GM19025 (cell line): Measurements from ENCODE around the gene ZYG11B.
"Not testable (repeated sequence)": the region's sequence is repeated elsewhere in the genome, so short reads cannot be mapped to it uniquely, and the experiment has no call there.

Experiments
- ATAC-seq: cut with Tn5 transposase; IDR thresholded peaks from one replicate; pipeline ENCODE4 v1.9.1; 2021; ENCODE audit warnings: mild to moderate bottlenecking, low read depth, moderate library complexity; ENCODE audit not compliant: unreplicated experiment

Gene ZYG11B

GRCh38 chr1:52839175-52839574 is 112.9 kb downstream of the ZYG11B start:
- not testable (repeated sequence) for ATAC-seq

- peak; percentile 91 for ATAC-seq
Measured at GRCh38 chr1:52842643-52843310, 116.5 kb downstream of the ZYG11B start, which contains the start of gene ZYG11A. Gene ZYG11A, plus strand, starts transcription at chr1:52842760. Its CDS starts 124 bp downstream, at chr1:52842884.

GRCh38 chr1:52845119-52845518 is 118.9 kb downstream of the ZYG11B start:
- ATAC-seq: not testable (repeated sequence)

GRCh38 chr1:52848423-52848822 is 122.2 kb downstream of the ZYG11B start:
- no peak for ATAC-seq

GRCh38 chr1:52850951-52851350 is 124.7 kb downstream of the ZYG11B start:
- ATAC-seq: no peak

- ATAC-seq: no peak
Measured at GRCh38 chr1:52852854-52853253, 126.6 kb downstream of the ZYG11B start.

- no peak for ATAC-seq
Measured at GRCh38 chr1:52855584-52855983, 129.3 kb downstream of the ZYG11B start.

- ATAC-seq: no peak
Measured at GRCh38 chr1:52856026-52856425, 129.8 kb downstream of the ZYG11B start.

GRCh38 chr1:52857443-52857842 is 131.2 kb downstream of the ZYG11B start:
- no peak for ATAC-seq

- no peak for ATAC-seq
Measured at GRCh38 chr1:52862666-52863458, 136.6 kb downstream of the ZYG11B start.

- peak; percentile 95 for ATAC-seq
Measured at GRCh38 chr1:52867087-52867863, 141.0 kb downstream of the ZYG11B start.

GRCh38 chr1:52869727-52870126 is 143.5 kb downstream of the ZYG11B start:
- ATAC-seq: not testable (repeated sequence)

- no peak for ATAC-seq
Measured at GRCh38 chr1:52876843-52877242, 150.6 kb downstream of the ZYG11B start.
